Measurements from ENCODE around the gene WDR72.
A peak's percentile ranks its signal among the peaks of the same experiment; 100 is the strongest.

WDR72 gene

DNA sequence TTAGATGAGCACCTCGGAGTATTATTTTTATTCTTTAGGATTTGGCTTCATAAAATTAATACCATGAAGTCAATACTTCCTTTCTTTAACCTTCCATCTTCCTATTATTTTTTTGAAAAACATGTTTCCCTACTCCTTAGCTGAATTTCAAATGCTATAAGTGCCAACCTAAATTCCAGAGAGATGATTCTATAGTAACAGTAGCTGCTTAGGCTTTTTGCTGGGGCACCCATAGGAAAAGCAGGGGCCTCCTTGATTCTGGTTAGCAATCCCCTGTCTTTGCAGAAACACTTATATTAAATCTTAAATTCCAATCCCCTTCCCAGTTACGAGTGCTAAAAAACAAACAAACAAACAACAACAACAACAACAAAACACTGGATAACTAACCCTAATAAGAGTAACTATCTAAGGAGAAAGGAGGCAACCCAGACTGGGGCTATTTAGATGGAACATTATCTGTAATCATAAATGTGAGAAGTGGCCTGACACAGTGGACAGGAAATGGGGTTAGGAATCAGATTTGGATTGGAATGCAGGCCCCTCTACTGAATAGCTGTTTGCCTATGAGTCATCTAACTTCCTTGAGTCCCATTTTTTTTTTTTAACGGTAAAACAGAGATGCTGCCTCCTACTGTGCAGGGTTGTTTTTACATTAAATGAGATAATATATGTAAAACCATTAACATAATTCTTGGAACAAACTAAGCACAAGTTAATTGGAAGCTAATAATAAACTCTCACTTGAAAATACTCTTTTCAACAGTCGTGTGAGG, 148.1 kb downstream of the WDR72 start:
- no peak for DNase-seq (ENCODE audit: low read depth, low spot score)

DNA sequence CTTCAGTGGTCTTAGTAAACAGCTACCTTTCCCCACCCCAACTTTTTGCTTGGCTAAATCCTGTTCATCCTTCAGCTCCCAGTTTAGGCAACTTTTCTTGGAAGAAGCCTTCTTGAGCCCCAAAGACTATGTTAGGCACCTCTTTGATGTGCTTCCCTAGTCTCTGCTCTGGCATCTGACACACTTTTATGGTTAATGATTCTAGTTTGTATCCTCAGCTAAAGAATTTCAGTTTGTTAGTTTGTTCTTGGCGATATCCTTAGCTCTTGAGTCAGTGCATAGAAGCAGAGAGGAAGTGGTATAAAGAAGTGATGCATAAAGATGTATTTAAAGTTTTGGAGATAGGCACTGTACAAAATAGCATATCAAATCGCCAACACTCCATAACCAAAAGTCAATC, 168.4 kb downstream of the WDR72 start:
- DNase-seq (ENCODE audit: low read depth, low spot score), result no peak
- no peak overlapping the region for H3K27ac ChIP-seq

More for the DNA sequence above, 148.1 kb downstream of the WDR72 start:
- H3K27ac ChIP-seq, result no peak overlapping the region

DNA sequence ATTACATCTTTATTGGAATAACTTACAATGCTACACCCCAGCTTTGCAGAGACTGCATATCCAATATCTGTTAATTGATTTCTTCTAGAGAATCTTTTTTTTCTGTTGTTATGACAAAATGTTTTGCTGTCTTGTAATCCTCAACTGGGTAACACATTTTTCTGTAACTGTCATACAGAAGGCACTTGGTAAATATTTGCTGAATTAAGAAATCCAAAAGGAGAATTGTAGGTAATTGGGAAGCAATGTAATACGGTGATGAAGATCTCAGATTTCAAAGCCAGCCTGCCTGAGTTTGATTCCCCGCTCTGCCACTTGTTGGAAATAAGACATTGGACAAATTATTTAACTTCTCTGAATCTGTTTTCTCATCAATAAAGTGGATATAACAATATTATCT, 169.1 kb downstream of the WDR72 start:
- no peak for DNase-seq (ENCODE audit: low read depth, low spot score)

DNA sequence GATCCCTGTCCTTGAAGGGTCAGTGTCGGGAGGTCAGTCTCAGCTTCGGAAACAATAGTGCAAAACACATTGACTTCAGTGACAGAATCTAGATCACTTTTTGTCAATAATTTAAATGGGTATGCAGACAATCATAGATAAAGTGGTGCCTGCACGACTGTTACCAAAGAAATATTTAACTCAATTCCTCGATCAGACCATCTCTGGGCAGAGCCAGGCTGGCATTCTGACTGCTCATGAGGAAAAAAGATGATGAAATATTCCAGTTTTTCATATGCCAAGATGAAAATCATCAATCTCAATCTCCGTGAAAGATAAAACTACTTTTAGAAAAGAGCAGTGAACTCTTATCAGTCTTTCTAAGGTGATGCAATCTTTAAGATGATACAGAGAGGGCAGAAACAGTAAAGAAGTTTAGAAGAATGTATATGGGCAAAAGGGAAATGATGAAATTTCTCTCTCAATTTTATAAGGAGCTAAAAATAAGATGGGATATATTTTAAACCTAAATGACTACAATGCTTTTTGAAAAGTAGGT, 169.9 kb downstream of the WDR72 start:
- no peak overlapping the region for H3K27ac ChIP-seq
- DNase-seq (ENCODE audit: low read depth, low spot score), result no peak

More for the DNA sequence above, 169.1 kb downstream of the WDR72 start:
- H3K27ac ChIP-seq, result no peak overlapping the region

DNA sequence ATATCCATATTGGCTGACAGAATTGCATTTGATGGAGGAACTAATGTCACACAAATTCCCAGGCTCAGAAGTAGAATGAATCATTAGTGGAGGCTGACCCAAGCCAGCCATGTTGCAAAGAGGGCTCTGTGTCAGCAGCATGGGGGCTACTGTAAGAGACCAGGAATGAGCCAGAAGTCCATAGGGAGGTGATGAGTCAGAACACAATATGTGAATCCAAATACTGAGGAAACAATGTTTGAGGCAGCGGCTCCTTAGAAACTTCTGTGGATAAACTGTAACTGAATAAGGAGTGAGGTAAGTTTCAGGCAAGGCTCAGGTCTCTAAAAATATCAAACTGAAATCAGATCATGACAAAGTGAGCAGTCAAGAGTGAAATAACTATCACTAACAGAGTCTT, 170.7 kb downstream of the WDR72 start:
- no peak overlapping the region for H3K27ac ChIP-seq
- DNase-seq (ENCODE audit: low read depth, low spot score), result no peak

DNA sequence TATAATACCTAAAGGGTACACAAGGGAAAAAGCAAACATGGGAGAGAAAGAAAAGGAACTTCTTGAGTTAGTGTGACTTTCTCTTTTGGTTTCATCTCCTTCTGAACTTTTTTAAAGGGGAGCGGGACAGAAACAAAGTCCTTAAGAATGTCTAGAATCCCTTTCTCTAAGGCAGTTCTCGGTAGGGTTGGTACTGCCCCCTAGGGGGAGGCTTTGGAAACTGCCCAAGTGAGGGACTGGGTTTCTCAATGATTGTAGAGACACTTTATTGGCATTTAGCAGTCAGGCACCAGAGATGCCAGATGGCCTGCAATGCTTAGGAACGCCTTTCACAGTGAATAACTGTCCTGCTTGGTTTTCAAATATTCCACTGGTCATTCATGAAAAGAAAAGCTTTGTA, 172.7 kb downstream of the WDR72 start:
- DNase-seq (ENCODE audit: low read depth, low spot score), result no peak
- H3K27ac ChIP-seq, result no peak overlapping the region

DNA sequence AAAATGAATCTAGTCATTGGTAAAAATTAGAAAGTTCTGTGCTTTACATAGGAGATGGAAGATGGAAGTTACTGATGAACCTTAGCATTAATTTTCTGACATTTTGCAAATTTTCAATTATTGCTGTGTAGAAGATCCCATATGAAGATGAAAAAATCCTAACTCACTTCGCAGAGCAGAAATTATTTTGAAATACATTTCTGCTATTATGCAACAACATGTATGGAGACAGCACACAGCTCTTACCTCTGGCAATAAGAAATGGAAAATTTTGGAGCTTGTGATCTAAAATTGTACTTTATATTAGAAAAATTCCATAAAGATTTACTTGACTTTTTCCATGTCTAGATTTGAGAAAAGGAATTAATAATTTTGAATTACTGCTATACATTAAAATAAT, 177.9 kb downstream of the WDR72 start:
- no peak for DNase-seq (ENCODE audit: low read depth, low spot score)
- H3K27ac ChIP-seq, result no peak overlapping the region

DNA sequence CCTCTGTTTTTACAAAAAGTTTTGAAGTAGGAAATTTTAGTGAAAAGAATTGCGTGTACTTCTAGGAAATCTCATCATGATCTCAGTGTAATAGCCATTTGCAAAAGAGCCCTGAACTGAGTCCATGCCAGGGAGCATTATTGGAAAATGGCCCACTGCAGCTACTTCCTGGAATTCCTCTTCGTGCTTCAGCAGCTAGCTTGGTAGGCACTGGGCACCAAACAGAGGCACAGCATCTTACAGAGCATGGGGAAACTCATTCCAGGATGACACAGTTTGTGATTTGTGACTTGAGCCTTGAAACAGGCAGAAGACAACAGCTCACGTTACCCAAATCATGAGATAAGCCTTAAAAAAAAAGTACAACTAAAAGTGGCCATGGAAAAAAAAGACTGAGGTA, 179.1 kb downstream of the WDR72 start:
- H3K27ac ChIP-seq, result no peak overlapping the region
- DNase-seq (ENCODE audit: low read depth, low spot score), result no peak

DNA sequence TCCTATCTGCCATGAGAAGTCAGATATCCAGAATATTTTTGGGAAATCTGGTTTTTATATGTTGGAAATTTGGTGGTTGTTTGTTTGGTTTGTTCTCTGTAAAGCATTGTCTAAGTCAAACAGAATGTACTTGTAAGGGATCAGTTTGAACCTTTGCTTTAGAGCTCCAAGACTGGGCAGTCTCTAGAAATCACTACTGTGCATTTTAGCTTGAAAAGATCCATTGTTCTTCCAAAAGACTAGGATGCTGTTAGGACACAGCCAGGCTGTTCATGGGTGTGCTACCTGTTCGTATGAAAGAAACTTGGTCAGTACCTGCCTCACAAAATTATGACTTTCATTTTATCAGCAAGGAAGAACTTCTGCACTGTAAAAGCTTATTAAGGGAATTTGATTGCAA, 182.6 kb downstream of the WDR72 start:
- DNase-seq (ENCODE audit: low read depth, low spot score), result no peak

DNA sequence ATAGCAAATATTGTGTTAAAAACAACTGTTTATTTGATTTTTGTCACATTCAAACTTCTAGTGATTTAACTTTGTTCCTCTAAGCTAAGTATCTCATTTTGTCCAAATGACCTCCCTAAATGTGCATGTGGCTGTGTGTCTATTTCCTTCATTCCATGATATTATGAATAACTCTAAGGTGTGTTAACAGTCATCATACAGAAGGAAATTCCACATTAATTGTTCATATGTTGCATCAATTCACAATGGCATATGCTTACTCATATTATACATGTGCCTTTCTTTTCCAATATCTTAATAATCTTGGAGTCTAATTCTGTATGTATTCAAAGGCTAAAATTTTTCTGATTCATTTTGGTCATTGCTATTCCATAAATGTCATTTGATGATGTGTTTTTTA, 186.4 kb downstream of the WDR72 start:
- H3K27ac ChIP-seq, result peak overlapping the region; percentile 44
- DNase-seq (ENCODE audit: low read depth, low spot score), result no peak

More for the DNA sequence above, 182.6 kb downstream of the WDR72 start:
- H3K27ac ChIP-seq, result no peak overlapping the region

DNA sequence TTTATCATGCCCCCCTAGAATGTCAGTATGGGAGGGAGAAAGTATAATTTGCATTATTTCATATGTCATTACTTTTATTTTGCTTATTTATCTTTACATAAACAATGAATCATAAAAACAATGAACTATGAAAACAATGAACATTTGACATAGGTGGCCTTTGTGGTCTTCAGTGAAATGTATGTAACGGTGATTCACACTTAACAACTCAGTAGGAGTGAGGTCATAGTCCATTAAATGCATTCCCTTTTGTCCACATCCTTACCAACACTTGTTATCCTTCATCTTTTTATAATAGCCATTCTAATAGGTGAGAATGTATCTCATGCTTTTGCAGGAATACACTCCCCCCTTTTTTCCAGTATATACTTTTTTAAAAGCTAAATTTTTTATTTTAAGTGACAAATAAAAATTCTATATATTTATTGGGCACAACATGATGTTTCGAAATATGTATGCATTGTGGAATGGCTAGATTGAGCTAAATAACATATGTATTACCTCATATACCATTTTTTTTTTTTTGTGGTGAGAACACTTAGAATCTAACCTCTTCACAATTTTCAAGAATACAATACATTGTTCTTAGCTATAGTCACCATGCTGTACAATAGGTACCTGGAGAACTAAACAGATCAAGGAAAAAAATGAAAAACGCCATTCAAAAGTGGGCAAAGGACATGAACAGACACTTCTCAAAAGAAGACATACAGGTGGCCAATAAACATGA, 189.5 kb downstream of the WDR72 start:
- H3K27ac ChIP-seq, result no peak overlapping the region
- DNase-seq (ENCODE audit: low read depth, low spot score), result peak; percentile 10

DNA sequence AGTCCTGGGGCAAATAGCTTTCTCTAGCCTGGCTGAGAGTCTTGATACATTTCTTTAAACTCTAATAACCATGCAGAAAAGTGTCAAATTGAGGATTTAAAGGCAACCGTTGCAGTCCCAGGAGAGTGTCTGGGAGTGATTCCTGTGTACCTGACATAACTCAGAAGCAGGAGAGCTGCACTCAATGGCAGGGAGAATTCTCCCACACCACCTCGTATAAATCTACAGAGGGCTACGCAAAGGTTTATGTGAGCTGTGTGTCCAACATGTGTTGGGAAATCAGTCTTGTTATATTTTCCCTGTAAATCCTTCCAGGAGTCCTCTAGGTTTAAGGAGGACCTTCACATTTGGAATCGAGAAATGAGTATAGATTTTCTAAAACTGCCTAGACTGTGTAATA, 192.6 kb downstream of the WDR72 start:
- no peak overlapping the region for H3K27ac ChIP-seq
- DNase-seq (ENCODE audit: low read depth, low spot score), result no peak

DNA sequence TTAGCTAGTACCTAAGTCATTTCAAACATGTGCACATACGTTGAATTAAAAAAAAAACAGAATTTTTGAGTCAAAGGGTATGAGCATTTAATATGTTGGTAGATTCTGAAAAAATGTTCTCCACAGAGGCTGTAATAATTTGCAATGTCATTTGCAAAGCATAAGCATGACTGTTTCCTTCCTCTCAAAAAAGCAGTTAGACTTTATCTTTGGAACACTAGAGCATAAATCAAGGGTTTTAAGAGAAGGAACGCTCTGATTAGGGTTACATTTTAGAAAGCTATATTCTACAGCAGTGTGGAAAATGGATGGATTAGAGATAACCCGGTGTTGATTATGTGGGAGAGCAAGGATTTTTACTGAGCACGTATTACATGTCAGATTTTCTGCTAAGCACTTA, 193.7 kb downstream of the WDR72 start:
- no peak for DNase-seq (ENCODE audit: low read depth, low spot score)
- no peak overlapping the region for H3K27ac ChIP-seq

DNA sequence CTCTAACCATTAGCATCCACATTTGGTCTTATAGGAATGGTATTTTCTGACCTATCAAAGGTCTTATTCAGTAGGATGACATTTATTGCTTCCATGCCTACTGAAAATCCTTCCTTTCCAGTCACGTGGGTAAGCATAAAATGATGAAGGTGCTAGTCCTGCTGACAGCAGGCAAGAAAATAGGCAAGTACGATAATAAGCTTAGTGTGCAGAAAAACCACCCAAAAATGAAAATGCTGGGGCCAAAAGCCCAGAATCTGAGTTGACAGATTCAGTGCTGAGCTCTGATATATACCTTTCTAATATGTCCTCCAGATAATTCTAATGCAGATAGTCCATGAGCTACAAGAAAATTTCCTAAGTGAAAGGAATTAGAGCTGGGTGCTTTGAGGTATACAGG, 194.8 kb downstream of the WDR72 start:
- H3K27ac ChIP-seq, result no peak overlapping the region
- no peak for DNase-seq (ENCODE audit: low read depth, low spot score)

DNA sequence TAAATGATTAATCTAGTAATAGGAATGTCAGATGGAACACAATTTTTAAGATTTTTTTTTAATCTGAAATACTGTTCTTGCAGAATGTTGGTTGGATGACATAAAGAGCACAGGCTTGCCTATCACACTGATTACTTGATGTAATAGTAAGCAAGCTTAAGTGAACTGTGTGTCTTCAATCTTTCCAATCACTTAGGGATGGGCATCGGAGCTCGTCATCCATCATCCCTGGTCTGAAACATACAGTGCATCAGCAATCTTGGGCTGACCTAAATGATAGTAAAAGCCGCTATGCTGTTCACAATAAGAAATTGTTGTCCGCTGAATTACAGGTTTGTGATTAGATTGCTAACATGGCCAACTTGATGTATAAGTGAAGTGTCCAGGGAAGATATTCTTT, 195.8 kb downstream of the WDR72 start:
- no peak for DNase-seq (ENCODE audit: low read depth, low spot score)
- no peak overlapping the region for H3K27ac ChIP-seq

DNA sequence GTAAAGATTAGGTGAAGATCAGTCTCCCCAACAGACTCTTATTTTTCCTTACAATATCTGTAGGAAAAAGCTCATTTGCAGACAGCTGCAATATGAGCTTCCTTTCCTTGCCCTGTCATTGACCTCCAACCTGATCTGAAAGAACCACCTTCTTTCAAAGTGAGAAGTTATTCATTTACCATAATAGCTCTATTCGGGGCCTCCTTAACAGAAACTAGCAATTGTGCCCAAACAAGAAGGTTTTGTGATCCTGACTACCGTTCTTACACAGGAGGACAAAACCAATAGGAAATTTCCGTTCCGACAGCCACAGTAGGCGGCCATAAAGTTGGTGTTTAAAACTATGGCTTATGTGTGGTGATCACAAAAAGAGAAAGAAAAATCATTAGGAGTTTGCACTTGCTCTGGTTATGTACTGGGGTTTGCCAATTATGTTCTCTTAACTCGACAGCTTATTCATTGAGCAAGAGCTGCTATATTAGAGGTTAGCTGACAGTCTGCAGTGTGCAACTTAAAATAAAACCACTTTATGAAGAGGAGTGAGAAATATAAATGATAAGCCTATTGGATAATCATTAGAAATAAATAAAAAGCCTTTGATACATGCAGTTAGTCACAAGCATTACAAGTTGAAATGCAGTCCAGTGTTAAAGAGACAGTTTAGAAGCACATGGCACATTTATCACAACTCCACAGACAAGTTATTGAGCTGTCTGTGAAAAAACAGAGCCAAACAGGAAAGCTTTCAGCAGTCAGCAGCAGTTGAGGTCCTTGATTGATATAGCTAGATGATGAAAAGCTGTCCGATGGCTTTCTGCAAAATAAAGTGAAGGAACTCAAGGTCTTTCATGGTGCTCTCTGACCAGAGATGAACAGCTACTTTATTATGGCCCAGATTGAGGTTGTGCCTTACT, 199.8 kb downstream of the WDR72 start:
- no peak overlapping the region for H3K27ac ChIP-seq
- DNase-seq (ENCODE audit: low read depth, low spot score), result no peak

DNA sequence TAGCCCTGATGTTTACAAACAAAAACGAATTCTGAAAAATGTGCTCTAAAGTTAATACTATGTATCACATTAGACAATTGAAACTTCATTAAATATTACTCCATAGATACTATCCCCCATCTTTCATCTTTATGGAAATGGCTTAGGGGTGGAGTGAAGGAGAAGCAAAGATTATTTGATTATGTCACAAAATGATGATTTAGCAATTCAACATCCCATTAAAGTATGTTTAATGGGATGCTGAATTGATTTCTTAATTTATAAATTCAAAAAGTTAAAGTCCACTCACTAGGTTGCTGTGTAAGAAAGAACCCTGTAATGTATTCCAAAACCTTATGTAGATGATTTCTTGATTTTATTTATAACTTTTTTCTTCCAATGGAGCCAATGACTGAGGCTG, 201.1 kb downstream of the WDR72 start:
- DNase-seq (ENCODE audit: low read depth, low spot score), result no peak
- no peak overlapping the region for H3K27ac ChIP-seq

DNA sequence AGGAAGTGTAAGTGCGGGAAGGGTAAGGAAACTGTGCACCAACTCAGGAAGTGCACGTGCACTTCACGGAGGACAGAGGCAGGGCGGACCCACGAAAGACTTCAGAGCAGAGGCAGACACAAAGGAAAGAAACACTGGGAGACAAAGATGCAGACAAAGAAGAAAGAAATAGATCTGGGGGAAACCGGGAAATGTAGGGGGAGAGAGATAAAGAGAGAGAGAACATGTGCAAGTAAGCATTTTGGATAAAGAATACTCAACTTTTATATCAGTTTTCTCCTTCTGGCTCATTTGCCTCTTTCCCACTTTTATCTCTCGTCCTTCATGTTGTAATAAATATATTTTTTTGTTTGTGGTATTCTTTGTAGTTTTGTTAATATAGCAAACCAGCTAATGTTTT, 204.2 kb downstream of the WDR72 start:
- no peak overlapping the region for H3K27ac ChIP-seq
- no peak for DNase-seq (ENCODE audit: low read depth, low spot score)

DNA sequence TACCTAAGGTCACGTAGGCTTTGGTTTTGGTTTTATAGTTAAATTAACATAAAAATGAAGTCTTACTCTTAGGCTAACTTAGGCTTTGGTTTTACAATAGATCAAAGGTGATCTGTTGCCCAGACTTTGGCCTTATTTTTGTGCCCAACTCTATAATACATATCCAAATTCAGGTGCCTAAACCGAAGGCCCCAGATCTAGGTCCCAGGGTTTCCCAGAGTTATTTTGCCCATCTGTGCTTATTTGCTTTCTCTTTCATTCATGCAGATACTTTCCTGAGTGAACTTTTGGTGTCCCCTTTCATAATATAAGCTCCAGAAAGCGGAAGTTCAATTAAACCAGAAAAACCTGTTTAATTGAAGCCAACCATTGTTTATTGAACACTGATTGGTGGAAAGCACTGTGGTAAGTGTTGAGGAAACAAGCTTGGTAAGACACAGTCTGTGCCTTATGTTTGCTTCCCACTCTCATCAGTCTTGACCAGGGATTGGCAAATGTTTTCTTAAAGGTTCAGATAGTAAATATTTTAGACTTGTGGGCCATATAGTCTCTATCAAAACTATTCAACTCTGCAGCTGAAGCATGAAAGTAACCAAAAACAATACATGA, 209.7 kb downstream of the WDR72 start:
- no peak overlapping the region for H3K27ac ChIP-seq
- DNase-seq (ENCODE audit: low read depth, low spot score), result peak; percentile 37

DNA sequence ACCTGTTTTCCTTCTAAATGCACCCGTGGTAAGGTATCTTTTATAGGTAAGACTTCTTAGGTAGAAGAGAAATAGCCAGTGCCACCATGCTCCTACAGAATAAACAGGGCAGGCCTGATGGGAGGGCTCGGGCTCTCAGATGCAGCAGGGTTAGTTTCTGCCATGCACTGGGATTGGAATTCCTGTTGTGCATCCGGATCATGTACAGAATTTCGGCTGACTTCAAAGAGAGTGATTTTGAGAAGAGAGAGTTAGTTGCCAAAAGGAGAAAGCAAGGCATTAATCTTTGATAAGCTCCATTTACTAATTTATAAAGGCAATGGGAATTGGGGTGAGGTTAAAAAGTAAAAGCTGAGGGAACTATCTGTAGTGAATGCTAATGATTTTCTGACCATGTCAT, 211.2 kb downstream of the WDR72 start:
- no peak overlapping the region for H3K27ac ChIP-seq
- DNase-seq (ENCODE audit: low read depth, low spot score), result no peak

Measured in epithelial cell of prostate (primary cell).